HFF-Myc (cell line): Measurements from ENCODE around the gene CAMLG.

Source experiments
- DNase-seq: peaks from one replicate; pipeline ENCODE4 v3.0.0-alpha.2; 2011; ENCODE audit warnings: low read depth; ENCODE audit errors: extremely low read depth
- H3K4me3 ChIP-seq: replicated peaks from 2 replicates; pipeline ENCODE4 v1.5.1; 2011; ENCODE audit warnings: low read depth, mild to moderate bottlenecking, control low read depth, low read length
- CTCF ChIP-seq: IDR thresholded peaks from 2 replicates; pipeline ENCODE4 v1.5.1; 2012; ENCODE audit warnings: mild to moderate bottlenecking, low read depth, low read length, control low read depth; ENCODE audit errors: missing control alignments

CAMLG gene

GRCh38 chr5:134732819-134733218 lies 5.5 kb upstream of the CAMLG start:
- DNase-seq: no peak
- TF ChIP-seq CTCF: no peak
- H3K4me3 ChIP-seq: no peak overlapping the region

GRCh38 chr5:134735243-134735642 lies 3.1 kb upstream of the CAMLG start:
- no peak for DNase-seq
- TF ChIP-seq CTCF: no peak
- no peak overlapping the region for H3K4me3 ChIP-seq

- H3K4me3 ChIP-seq: no peak overlapping the region
- DNase-seq: no peak
- no peak for TF ChIP-seq CTCF
These were observed 2.1 kb upstream of the CAMLG start for GRCh38 chr5:134736173-134736812.

- DNase-seq: no peak
These were observed 764 bp downstream of the CAMLG start for GRCh38 chr5:134738963-134739661.

GRCh38 chr5:134741052-134741451 lies 2.7 kb downstream of the CAMLG start:
- no peak for DNase-seq
- H3K4me3 ChIP-seq: no peak overlapping the region
- TF ChIP-seq CTCF: no peak

More at GRCh38 chr5:134738963-134739661, 764 bp downstream of the CAMLG start:
- peak overlapping the region; percentile 71 for H3K4me3 ChIP-seq
- no peak for TF ChIP-seq CTCF

- H3K4me3 ChIP-seq: no peak overlapping the region
- no peak for DNase-seq
- TF ChIP-seq CTCF: no peak
These were observed 3.8 kb downstream of the CAMLG start for GRCh38 chr5:134742134-134742533.
